ENCODE measurements around the gene UBQLNL. TPM values are rescaled to one million over a fixed set of nuclear protein-coding genes. Genes with fewer than 3 reads are reported as not detected.

The UBQLNL gene
- total and polyA plus RNA-seq, 8 donors: 0.09 to 1.0 (median 0.23) TPM

GRCh38 chr11:5541427-5541826, 24.9 kb upstream of the UBQLNL start:
- WGBS, 2 donors: 16 to 22% methylated on average over 1 of the region's 1 CpG
- Histone ChIP-seq H3K27ac (no peak overlapping the region), H3K36me3 (no peaks in the 10 kb centered on the region), H3K4me3 (no peak overlapping the region), H3K4me1 (no peaks in the 10 kb centered on the region), H3K27me3 (no peaks in the 10 kb centered on the region), H3K9me3 (no peaks in the 10 kb centered on the region)
- intact Hi-C loops (cut with DNase I): no loop called here
- DNase-seq (no peak), ATAC-seq (no peak), FAIRE-seq (no peak)
- TF ChIP-seq CTCF (IDR thresholded peaks at IDR 0.05): no peak

DNA sequence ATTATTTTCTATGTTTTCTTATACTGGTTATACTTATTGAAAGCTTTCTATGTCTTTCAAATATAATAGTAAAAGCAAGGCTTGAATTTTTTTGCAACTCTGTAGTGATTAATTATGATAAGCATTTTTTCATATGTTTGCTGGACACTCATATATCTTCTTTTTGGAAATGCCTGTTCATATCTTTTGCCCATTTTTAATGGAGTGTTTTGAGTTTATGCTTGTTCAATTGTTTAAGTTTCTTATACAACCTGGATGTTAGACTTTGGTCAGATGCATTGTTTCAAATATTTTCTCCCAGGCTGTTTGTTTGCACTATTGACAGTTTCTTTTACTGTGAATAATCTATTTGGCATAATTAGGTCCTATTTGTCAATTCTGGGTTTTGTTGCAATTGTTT, 20.0 kb upstream of the UBQLNL start:
- intact Hi-C loops (cut with DNase I): no loop called here
- no peak for TF ChIP-seq CTCF (IDR thresholded peaks at IDR 0.05)
- Histone ChIP-seq H3K4me1 (no peaks in the 10 kb centered on the region), H3K36me3 (no peaks in the 10 kb centered on the region), H3K4me3 (no peak overlapping the region), H3K9me3 (no peaks in the 10 kb centered on the region), H3K27me3 (no peaks in the 10 kb centered on the region), H3K27ac (no peak overlapping the region)
- FAIRE-seq: no peak
- DNase-seq: no peak
- no peak for ATAC-seq

DNA sequence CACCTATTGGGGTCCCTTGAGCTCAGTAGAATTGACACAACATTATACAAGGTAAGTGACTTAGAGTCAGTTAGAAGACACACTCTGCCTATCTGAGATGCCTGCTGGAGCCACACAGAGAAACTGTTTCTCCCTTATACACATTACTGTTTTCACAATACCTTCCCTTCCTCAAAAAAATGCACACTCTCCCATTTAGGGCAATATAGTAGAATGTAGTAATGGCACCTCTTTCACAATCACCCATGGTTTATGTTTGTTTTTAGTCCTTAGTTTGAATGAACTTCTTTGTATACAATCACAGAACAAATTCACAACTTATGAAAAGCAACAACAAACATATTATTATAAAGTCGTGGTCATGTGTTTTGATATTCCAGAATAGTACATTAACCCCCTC, 17.5 kb upstream of the UBQLNL start:
- ATAC-seq (no peak), DNase-seq (no peak)
- H3K27me3 ChIP-seq: no peaks in the 10 kb centered on the region

GRCh38 chr11:5531053-5531831, 14.7 kb upstream of the UBQLNL start:
- no peaks in the 10 kb centered on the region for H3K27me3 ChIP-seq
- ATAC-seq (no peak), DNase-seq (no peak), FAIRE-seq (no peak)
- H3K36me3 ChIP-seq: no peaks in the 10 kb centered on the region
- H3K4me3 ChIP-seq: no peak overlapping the region
- WGBS, 2 donors: 60 to 61% methylated on average over 2 of the region's 2 CpGs
- H3K4me1 ChIP-seq: no peaks in the 10 kb centered on the region
- no peak overlapping the region for H3K27ac ChIP-seq
- TF ChIP-seq CTCF (IDR thresholded peaks at IDR 0.05): no peak
- H3K9me3 ChIP-seq: no peaks in the 10 kb centered on the region
- intact Hi-C loops (cut with DNase I): no loop called here

More for the DNA sequence above, 17.5 kb upstream of the UBQLNL start:
- Histone ChIP-seq H3K4me1 (no peaks in the 10 kb centered on the region), H3K27ac (no peak overlapping the region), H3K4me3 (no peak overlapping the region), H3K36me3 (no peaks in the 10 kb centered on the region), H3K9me3 (no peaks in the 10 kb centered on the region)
- no peak for TF ChIP-seq CTCF (IDR thresholded peaks at IDR 0.05)
- intact Hi-C loops (cut with DNase I): no loop called here
- FAIRE-seq: no peak
- WGBS, 2 donors: 56 to 76% methylated on average over 1 of the region's 1 CpG

GRCh38 chr11:5528495-5528894, 12.0 kb upstream of the UBQLNL start:
- Histone ChIP-seq H3K27ac (no peak overlapping the region), H3K27me3 (no peaks in the 10 kb centered on the region), H3K4me1 (no peaks in the 10 kb centered on the region), H3K36me3 (no peaks in the 10 kb centered on the region), H3K4me3 (no peak overlapping the region), H3K9me3 (no peaks in the 10 kb centered on the region)
- no peak for TF ChIP-seq CTCF (IDR thresholded peaks at IDR 0.05)
- intact Hi-C loops (cut with DNase I): no loop called here
- FAIRE-seq (no peak), ATAC-seq (no peak), DNase-seq (no peak)
- 37 to 53% methylated on average over 1 of the region's 1 CpG for WGBS, 2 donors

All from pancreas (tissue), 10 donors.